ENCODE measurements around the gene TMEM243.
A peak's percentile ranks its signal among the peaks of the same experiment; 100 is the strongest.

Gene TMEM243

DNA sequence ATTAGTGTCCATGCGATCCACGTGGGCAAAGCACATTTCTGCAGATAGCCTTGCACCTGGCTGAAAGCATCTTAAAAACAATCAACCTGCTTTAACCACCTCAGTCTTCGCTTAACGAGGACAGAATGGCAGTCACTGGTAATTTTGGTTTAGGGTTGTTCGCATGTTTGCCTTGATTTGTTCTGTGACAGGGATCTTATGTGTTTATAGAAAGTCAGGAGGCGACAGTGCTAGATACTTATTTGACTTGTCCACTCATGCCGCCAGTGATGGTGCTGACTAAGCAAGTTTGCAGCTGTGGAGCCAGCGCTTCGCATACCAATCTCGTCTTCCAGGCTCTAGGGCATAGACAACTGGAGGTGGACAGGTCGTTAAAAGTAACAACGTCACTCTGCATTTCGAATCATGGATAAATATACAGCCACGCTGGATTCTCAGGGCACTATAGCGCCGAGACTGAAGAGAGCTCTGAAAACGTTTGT is 1.2 kb upstream of the TMEM243 start:
- no peaks in the 10 kb centered on the region for H3K9me3 ChIP-seq (ENCODE audit: control insufficient read depth, low read length)
- H3K27me3 ChIP-seq (ENCODE audit: control insufficient read depth, insufficient read depth, low read length), result peaks cover 7% of the 10 kb centered on the region
- peaks cover 6% of the 10 kb centered on the region for H3K4me1 ChIP-seq (ENCODE audit: control insufficient read depth, insufficient read depth, low read length)
- peak overlapping the region; percentile 84 for H3K9ac ChIP-seq (ENCODE audit: low read length)
- H3K36me3 ChIP-seq (ENCODE audit: control insufficient read depth, insufficient read depth, low read length), result no peaks in the 10 kb centered on the region
- H3K4me3 ChIP-seq (ENCODE audit: low read length), result peak overlapping the region; percentile 87

DNA sequence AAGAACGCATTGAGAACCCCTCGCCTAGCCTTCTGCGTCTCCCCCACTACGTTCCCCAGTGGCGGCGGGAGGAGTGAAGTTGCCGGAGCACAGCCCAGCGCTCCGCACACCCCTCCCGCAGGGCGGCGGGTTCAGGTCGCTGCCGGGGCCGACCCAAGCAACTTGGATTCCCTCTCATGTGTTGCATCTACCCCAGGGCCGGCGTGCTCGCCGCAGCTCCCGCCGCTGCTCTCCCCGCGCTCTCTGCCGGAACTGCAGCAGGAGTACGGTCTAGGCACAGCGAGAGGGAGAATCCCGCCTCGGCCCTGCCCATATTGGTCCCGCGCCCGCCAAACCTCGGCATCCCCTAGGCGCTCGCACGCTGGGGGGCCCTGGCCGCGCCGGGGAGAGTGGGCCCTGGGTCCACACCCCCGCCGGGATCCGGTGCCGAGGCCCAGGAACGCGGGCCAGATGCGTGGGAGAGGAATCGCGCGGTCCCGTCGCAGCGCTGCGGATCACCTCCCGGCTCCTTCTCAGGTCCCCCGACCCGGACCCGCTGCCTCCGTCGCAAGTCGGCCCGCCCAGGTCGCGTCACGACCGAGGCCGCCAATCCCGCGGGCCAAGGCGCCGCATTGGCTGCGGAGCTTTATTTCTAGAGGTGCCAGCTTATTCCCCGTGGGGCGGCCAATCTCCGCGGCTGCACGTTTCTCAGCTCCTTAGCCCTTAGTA is 648 bp upstream of the TMEM243 start:
- Histone ChIP-seq H3K36me3 (ENCODE audit: control insufficient read depth, insufficient read depth, low read length) (no peaks in the 10 kb centered on the region), H3K4me3 (ENCODE audit: low read length) (peak overlapping the region; percentile 87), H3K9ac (ENCODE audit: low read length) (peak overlapping the region; percentile 84)

GRCh38 chr7:87218796-87219544 is 562 bp downstream of the TMEM243 start:
- Histone ChIP-seq H3K36me3 (ENCODE audit: control insufficient read depth, insufficient read depth, low read length) (no peaks in the 10 kb centered on the region), H3K4me3 (ENCODE audit: low read length) (peak overlapping the region; percentile 87), H3K27me3 (ENCODE audit: control insufficient read depth, insufficient read depth, low read length) (peaks cover 7% of the 10 kb centered on the region), H3K9me3 (ENCODE audit: control insufficient read depth, low read length) (no peaks in the 10 kb centered on the region), H3K9ac (ENCODE audit: low read length) (peak overlapping the region; percentile 84), H3K4me1 (ENCODE audit: control insufficient read depth, insufficient read depth, low read length) (peaks cover 6% of the 10 kb centered on the region)

More for the DNA sequence above, 648 bp upstream of the TMEM243 start:
- Histone ChIP-seq H3K9me3 (ENCODE audit: control insufficient read depth, low read length) (no peaks in the 10 kb centered on the region), H3K27me3 (ENCODE audit: control insufficient read depth, insufficient read depth, low read length) (peaks cover 7% of the 10 kb centered on the region), H3K4me1 (ENCODE audit: control insufficient read depth, insufficient read depth, low read length) (peaks cover 6% of the 10 kb centered on the region)

GRCh38 chr7:87217983-87218653 is 1.4 kb downstream of the TMEM243 start:
- H3K9me3 ChIP-seq (ENCODE audit: control insufficient read depth, low read length), result no peaks in the 10 kb centered on the region
- no peaks in the 10 kb centered on the region for H3K36me3 ChIP-seq (ENCODE audit: control insufficient read depth, insufficient read depth, low read length)
- peak overlapping the region; percentile 84 for H3K9ac ChIP-seq (ENCODE audit: low read length)
- H3K4me1 ChIP-seq (ENCODE audit: control insufficient read depth, insufficient read depth, low read length), result peaks cover 6% of the 10 kb centered on the region
- H3K27me3 ChIP-seq (ENCODE audit: control insufficient read depth, insufficient read depth, low read length), result peaks cover 7% of the 10 kb centered on the region
- H3K4me3 ChIP-seq (ENCODE audit: low read length), result no peak overlapping the region

GRCh38 chr7:87216701-87217508 is 2.6 kb downstream of the TMEM243 start:
- no peak overlapping the region for H3K4me3 ChIP-seq (ENCODE audit: low read length)
- H3K9ac ChIP-seq (ENCODE audit: low read length), result no peak overlapping the region
- H3K36me3 ChIP-seq (ENCODE audit: control insufficient read depth, insufficient read depth, low read length), result peaks cover 3% of the 10 kb centered on the region
- peaks cover 6% of the 10 kb centered on the region for H3K4me1 ChIP-seq (ENCODE audit: control insufficient read depth, insufficient read depth, low read length)
- no peaks in the 10 kb centered on the region for H3K9me3 ChIP-seq (ENCODE audit: control insufficient read depth, low read length)
- peaks cover 2% of the 10 kb centered on the region for H3K27me3 ChIP-seq (ENCODE audit: control insufficient read depth, insufficient read depth, low read length)

GRCh38 chr7:87215046-87215445 is 4.5 kb downstream of the TMEM243 start:
- Histone ChIP-seq H3K4me1 (ENCODE audit: control insufficient read depth, insufficient read depth, low read length) (no peaks in the 10 kb centered on the region), H3K4me3 (ENCODE audit: low read length) (no peak overlapping the region), H3K9me3 (ENCODE audit: control insufficient read depth, low read length) (no peaks in the 10 kb centered on the region), H3K36me3 (ENCODE audit: control insufficient read depth, insufficient read depth, low read length) (peaks cover 3% of the 10 kb centered on the region), H3K9ac (ENCODE audit: low read length) (no peak overlapping the region), H3K27me3 (ENCODE audit: control insufficient read depth, insufficient read depth, low read length) (no peaks in the 10 kb centered on the region)

DNA sequence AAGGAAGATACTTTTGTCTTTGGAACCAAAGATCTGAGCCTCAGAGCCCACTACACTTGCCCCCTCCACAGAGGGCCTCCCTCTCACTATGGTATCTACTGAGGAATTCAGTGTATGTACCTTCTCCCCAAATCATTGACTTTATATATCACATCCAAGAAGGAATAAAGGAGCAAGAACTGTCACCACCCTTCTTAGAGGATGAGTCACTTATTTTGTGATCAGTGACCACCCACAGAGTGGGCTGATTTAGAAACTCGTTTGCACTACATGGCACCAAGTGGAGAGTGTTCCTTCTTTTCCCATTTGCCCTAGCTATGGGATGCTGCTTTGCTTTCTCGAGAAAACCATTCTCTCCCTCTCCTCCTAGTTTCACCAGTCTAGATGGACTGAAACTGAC is 5.7 kb downstream of the TMEM243 start:
- Histone ChIP-seq H3K9me3 (ENCODE audit: control insufficient read depth, low read length) (no peaks in the 10 kb centered on the region), H3K36me3 (ENCODE audit: control insufficient read depth, insufficient read depth, low read length) (peaks cover 3% of the 10 kb centered on the region), H3K27me3 (ENCODE audit: control insufficient read depth, insufficient read depth, low read length) (no peaks in the 10 kb centered on the region), H3K4me1 (ENCODE audit: control insufficient read depth, insufficient read depth, low read length) (no peaks in the 10 kb centered on the region), H3K4me3 (ENCODE audit: low read length) (no peak overlapping the region), H3K9ac (ENCODE audit: low read length) (no peak overlapping the region)

DNA sequence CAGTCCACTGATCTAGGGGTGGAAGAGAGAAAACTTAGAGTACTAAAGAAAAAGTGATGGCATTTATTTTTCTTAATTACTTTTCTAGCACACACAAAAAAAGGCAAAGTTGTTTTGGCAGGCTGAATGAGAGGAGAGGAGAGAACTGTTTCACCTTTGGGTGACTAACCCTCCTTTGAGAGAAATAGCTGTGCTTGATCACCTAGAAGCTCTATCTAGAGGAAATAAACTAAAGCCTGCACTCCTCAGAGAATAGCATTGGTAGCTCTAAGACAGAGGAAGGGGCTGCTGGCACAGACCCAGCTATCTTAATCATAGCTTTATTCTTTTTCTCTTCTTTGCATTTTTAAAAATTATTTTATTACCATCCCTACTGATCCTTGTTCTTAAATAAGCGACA is 6.3 kb downstream of the TMEM243 start:
- Histone ChIP-seq H3K4me3 (ENCODE audit: low read length) (no peak overlapping the region), H3K9ac (ENCODE audit: low read length) (no peak overlapping the region), H3K27me3 (ENCODE audit: control insufficient read depth, insufficient read depth, low read length) (no peaks in the 10 kb centered on the region), H3K4me1 (ENCODE audit: control insufficient read depth, insufficient read depth, low read length) (no peaks in the 10 kb centered on the region), H3K9me3 (ENCODE audit: control insufficient read depth, low read length) (no peaks in the 10 kb centered on the region), H3K36me3 (ENCODE audit: control insufficient read depth, insufficient read depth, low read length) (peaks cover 3% of the 10 kb centered on the region)

DNA sequence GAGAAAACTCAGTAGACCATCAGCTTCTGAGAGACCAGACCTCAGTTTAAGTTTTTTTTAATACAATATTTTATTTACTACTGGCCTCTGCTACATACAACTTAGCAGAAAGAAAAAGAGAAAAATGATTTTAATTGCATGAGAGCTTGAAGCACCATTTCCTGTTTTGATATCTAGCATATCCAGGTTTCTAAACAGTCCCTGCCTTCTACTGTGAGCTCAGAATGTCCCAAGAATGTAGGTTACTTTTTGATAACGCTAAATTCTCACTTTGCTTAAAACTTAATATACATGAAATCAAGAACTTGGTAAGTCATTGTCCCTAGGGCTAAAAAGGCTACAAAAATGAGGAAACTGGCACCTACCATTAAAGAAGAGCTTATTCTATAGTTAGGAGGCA is 7.0 kb downstream of the TMEM243 start:
- H3K4me1 ChIP-seq (ENCODE audit: control insufficient read depth, insufficient read depth, low read length), result no peaks in the 10 kb centered on the region

DNA sequence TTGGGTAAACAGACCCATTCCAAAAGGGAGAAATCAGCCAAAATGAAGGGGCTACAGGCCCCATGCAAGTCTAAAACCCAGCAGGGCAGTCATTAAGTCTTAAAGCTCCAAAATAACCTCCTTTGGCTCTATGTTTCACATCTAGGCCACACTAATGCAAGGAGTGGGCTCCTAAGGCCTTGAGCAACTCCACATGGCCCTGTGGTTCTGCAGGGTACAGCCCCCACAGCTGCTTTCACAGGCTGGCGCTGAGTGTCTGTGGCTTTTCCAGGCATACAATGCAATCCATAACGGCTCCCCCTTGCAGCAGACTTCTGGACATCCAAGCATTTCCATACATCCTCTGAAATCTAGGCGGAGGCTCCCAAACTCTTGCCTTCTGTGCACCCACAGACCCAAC is 9.0 kb downstream of the TMEM243 start:
- H3K9ac ChIP-seq (ENCODE audit: low read length), result no peak overlapping the region
- H3K4me3 ChIP-seq (ENCODE audit: low read length), result no peak overlapping the region
- H3K27me3 ChIP-seq (ENCODE audit: control insufficient read depth, insufficient read depth, low read length), result no peaks in the 10 kb centered on the region
- no peaks in the 10 kb centered on the region for H3K9me3 ChIP-seq (ENCODE audit: control insufficient read depth, low read length)
- H3K4me1 ChIP-seq (ENCODE audit: control insufficient read depth, insufficient read depth, low read length), result no peaks in the 10 kb centered on the region
- H3K36me3 ChIP-seq (ENCODE audit: control insufficient read depth, insufficient read depth, low read length), result peaks cover 3% of the 10 kb centered on the region

More for the DNA sequence above, 7.0 kb downstream of the TMEM243 start:
- no peak overlapping the region for H3K9ac ChIP-seq (ENCODE audit: low read length)
- no peaks in the 10 kb centered on the region for H3K9me3 ChIP-seq (ENCODE audit: control insufficient read depth, low read length)
- no peaks in the 10 kb centered on the region for H3K27me3 ChIP-seq (ENCODE audit: control insufficient read depth, insufficient read depth, low read length)
- peaks cover 3% of the 10 kb centered on the region for H3K36me3 ChIP-seq (ENCODE audit: control insufficient read depth, insufficient read depth, low read length)
- no peak overlapping the region for H3K4me3 ChIP-seq (ENCODE audit: low read length)

- H3K36me3 ChIP-seq (ENCODE audit: control insufficient read depth, insufficient read depth, low read length), result peaks cover 3% of the 10 kb centered on the region
- H3K27me3 ChIP-seq (ENCODE audit: control insufficient read depth, insufficient read depth, low read length), result no peaks in the 10 kb centered on the region
- H3K9me3 ChIP-seq (ENCODE audit: control insufficient read depth, low read length), result peaks cover 5% of the 10 kb centered on the region
- no peaks in the 10 kb centered on the region for H3K4me1 ChIP-seq (ENCODE audit: control insufficient read depth, insufficient read depth, low read length)
- no peak overlapping the region for H3K9ac ChIP-seq (ENCODE audit: low read length)
- H3K4me3 ChIP-seq (ENCODE audit: low read length), result no peak overlapping the region
Observed at GRCh38 chr7:87209295-87209924, 10.1 kb downstream of the TMEM243 start.

Measured in mucosa of stomach (tissue), 1 donor.